ENCODE results near the gene ZNF512B.

The ZNF512B gene

DNA sequence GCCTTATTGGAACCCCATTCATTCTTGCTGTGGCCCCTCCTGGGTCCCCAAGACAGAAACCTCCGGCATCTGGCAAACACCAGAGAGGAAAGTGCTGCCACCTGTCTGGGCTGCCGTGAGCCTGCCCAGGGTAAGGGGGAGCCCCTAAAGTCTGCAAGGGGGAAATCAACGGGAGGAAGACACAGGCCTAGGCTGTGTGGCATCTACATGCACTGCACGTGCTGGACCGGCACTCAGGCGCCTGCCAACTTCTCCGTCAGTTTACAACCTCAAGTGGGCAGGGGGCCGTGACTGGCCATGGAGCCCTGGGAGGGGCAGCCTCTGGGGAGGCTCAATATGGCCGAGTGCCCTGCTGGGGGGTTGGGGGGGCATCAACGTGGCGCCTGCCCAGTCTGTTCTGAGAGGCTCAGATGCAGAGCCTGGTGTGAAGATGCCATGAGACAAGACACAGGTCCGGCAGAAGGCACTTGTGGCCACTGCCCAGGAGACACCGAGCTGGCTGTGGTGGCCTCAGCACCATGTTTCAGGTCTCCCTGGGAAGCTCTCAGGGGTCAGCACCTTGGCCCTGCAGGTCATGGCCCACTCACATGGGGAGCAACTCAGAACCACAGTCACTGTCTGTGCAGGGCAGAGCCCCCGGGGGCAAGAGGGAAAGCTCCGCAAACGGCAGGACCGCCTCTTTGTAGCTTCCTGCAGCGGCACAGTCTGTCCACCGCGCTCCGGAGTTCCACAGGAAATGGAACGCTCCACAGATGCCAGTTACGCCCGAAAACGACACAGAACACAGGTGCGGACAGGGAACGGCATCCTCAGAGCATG is 21.9 kb downstream of the ZNF512B start:
- H3K27ac ChIP-seq = peak overlapping the region; percentile 28

DNA sequence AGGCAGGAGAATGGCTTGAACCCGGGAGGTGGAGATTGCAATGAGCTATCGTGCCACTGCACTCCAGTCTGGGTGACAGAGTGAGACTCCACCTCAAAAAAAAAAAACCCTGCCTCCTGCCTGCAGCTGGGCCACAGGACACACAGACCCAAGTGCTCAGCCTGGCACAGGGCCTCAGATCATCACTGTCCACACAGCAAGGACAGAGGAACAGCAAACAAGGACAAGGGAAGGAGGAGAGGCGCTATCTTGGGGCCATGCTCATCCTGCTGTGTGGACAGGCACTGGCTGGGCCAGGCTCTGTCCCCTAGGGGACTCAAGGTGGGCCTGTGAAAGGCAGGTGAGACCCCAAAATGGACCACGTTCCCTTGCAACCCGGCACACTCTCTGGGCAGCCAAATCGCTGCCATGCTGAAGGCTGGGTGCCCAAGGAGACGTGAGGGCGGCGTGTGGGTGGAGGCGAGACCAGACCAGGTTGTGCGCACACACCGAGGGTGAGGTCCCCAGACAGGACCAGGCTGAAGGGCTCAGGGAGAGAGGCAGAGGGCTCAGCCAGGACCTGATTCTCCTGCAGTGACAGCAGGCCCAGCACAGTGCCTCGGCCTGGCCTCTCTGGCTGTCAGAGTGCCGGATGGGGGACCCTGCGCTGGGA is 22.6 kb downstream of the ZNF512B start:
- no peak for TF ChIP-seq ZFX (IDR thresholded peaks at IDR 0.05)
- TF ChIP-seq, protein P1, sequence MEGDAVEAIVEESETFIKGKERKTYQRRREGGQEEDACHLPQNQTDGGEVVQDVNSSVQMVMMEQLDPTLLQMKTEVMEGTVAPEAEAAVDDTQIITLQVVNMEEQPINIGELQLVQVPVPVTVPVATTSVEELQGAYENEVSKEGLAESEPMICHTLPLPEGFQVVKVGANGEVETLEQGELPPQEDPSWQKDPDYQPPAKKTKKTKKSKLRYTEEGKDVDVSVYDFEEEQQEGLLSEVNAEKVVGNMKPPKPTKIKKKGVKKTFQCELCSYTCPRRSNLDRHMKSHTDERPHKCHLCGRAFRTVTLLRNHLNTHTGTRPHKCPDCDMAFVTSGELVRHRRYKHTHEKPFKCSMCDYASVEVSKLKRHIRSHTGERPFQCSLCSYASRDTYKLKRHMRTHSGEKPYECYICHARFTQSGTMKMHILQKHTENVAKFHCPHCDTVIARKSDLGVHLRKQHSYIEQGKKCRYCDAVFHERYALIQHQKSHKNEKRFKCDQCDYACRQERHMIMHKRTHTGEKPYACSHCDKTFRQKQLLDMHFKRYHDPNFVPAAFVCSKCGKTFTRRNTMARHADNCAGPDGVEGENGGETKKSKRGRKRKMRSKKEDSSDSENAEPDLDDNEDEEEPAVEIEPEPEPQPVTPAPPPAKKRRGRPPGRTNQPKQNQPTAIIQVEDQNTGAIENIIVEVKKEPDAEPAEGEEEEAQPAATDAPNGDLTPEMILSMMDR (conservative IDR thresholded peaks at IDR 0.05) = no peak
- H3K27ac ChIP-seq = peak overlapping the region; percentile 28

More for the DNA sequence above, 21.9 kb downstream of the ZNF512B start:
- TF ChIP-seq, protein P1 (conservative IDR thresholded peaks at IDR 0.05) = no peak
- TF ChIP-seq ZFX (IDR thresholded peaks at IDR 0.05) = no peak

DNA sequence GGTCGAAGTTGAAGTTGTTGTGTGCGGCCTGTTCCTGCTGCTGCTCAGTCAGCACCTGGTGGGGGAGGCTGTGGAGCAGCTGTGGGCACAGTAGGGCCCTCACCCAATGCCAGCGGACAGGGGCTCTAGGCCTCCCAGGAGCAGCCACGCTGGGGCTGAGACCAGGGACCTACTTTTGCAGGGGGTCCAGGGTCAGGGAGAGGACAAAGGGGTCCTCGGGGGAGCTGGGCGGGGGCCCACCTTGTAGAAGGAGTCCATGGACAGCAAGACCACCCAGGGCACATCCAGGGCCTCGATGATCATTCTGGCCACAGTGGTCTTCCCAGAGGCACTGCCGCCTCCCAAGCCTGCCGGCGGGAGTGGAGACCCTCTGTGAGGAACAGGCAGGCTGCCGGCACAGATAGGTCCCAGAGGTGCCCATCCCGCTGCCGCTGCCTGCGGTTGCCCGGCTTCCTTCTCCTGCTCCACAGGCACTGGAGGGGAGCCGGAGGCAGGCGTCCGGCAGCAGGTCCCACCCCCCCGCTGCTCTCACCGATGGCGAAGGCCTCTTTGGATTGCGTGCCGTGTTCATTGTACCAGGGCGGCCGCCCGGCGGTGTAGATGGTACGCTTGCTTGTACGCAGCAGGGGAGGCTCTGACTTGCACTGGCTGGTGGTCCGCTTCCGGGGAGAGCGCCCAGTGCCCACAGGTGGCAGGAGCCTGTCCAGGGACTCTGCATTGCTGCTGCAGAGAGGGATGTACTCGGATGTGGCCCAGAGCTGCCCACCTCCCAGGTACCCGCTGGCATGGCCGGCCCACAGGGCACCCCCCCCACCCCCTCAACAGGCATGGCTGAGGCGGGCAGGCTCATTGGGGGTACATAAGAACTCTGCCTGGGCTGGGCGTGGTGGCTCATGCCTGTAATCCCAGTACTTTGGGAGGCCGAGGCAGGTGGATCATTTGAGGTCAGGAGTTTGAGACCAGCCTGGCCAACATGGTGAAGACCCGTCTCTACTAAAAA is 23.5 kb downstream of the ZNF512B start:
- TF ChIP-seq, protein P1 (conservative IDR thresholded peaks at IDR 0.05) = no peak
- TF ChIP-seq ZFX (IDR thresholded peaks at IDR 0.05) = no peak
- peak overlapping the region; percentile 28 for H3K27ac ChIP-seq

DNA sequence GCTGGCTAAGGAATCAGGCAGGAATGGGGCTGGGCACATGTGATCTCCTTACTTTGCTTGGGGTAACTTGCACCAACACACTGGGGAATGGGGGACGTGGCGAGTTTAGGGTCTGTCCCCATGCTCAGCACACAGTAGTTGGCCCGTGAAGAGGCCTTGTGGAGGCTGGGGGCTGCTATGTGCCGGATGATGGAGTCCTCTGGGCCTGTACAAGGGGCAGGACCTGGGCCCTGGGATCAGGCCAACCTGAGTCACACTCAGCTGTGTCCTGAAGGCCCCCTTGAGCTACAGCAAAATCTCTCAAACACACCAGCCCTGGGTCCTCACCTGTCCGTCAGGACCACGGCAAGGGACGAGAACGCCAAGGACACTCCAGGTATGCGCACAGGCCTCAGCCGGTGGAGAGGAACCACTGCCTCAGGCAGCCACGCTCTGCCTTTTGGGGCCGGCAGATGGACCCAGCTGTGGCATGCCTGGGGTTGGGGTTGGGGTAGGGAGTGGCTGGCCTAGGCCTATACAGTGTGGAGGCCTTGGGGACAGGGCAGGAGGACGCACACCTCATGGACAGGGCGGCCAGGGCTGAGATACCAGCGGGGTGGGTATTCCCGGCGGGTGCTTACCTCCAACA is 24.6 kb downstream of the ZNF512B start:
- TF ChIP-seq ZFX (IDR thresholded peaks at IDR 0.05) = no peak
- TF ChIP-seq, protein P1 (conservative IDR thresholded peaks at IDR 0.05) = no peak
- no peak overlapping the region for H3K27ac ChIP-seq

DNA sequence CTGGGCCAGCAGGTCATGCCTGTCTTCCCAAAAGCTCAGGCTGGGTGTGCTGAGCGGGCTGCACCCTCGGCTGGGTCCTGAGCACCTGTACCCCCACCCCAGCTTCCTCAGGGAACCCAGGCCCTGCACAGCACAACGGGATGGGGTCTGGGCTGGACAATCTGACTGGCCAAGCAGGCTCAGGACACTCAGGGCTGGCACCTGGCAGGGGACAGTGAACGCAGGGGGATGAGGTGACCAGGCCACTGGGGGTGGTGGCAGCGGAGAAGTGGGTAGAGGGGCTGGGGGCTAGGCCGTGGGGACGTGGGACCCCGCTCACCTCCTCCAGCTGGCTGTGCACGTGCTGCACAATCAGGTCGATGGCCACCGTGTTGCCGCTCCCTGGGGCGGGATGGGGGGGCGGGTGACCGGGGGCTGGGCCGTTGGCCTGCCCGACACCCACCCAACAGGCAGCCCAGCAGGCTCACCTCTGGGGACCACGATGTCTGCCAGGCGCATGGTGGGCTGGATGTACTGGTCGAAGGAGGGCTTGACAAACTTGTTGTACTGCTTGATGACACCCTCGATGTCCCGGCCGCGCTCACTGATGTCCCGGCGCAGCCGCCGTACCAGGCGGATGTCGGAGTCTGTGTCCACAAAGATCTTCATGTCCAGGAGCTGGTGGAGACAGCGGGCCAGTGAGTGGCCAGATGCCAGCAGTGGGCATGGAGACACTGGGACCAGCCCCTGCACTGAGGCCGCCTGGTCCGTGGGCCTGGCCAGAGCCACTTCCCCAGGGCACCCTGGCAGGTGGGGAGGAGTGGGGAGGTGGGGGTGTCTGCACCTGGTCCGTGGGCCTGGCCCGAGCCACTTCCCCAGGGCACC is 25.4 kb downstream of the ZNF512B start:
- TF ChIP-seq, protein P1 (conservative IDR thresholded peaks at IDR 0.05) = no peak
- no peak for TF ChIP-seq ZFX (IDR thresholded peaks at IDR 0.05)
- no peak overlapping the region for H3K27ac ChIP-seq

DNA sequence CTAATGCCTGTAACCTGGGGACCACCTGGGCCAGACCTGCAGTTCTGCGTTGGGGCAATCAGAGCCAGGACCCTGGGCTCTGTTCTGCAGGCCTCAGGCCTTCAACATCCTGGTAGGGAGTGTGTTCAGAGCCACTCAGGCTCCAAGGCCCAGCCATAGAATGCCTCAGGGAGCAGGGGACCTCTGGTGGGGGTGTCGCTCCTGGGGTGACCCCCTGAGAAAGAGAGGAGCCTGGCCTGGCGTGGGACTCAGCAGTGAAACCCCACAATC is 26.0 kb downstream of the ZNF512B start:
- no peak overlapping the region for H3K27ac ChIP-seq
- TF ChIP-seq ZFX (IDR thresholded peaks at IDR 0.05) = no peak
- TF ChIP-seq, protein P1 (conservative IDR thresholded peaks at IDR 0.05) = no peak

All from C4-2B (cell line).